C4-2B (cell line): ENCODE measurements around the gene RPS6KA5.

Source experiments
- ZFX ChIP-seq: fragments of 450-650 bp; IDR thresholded peaks from 2 replicates; pipeline ENCODE4 v1.6.1; 2017
- TF ChIP-seq, protein P1 (sequence below): fragments of 450-650 bp; conservative IDR thresholded peaks from 2 replicates; pipeline ENCODE4 v1.5.1; 2017; ENCODE audit warnings: mild to moderate bottlenecking

DNA sequence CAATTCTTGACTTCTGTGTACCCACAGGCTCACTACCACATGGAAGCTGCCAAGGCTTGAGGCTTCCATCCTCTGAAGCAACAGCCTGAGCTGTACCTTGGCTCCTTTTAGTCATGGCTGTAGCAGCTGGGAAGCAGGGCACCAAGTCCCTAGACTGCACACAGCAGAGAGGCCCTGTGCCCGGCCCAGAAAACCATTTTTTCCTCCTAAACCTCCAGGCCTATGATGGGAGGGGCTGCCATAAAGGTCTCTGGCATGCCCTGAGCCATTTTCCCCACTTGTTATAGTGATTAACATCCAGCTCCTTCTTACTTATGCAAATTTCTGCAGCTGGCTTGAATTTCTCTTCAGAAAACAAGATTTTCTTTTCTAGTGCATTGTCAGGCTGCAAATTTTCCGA lies 121.8 kb downstream of the RPS6KA5 start:
- TF ChIP-seq, protein P1, sequence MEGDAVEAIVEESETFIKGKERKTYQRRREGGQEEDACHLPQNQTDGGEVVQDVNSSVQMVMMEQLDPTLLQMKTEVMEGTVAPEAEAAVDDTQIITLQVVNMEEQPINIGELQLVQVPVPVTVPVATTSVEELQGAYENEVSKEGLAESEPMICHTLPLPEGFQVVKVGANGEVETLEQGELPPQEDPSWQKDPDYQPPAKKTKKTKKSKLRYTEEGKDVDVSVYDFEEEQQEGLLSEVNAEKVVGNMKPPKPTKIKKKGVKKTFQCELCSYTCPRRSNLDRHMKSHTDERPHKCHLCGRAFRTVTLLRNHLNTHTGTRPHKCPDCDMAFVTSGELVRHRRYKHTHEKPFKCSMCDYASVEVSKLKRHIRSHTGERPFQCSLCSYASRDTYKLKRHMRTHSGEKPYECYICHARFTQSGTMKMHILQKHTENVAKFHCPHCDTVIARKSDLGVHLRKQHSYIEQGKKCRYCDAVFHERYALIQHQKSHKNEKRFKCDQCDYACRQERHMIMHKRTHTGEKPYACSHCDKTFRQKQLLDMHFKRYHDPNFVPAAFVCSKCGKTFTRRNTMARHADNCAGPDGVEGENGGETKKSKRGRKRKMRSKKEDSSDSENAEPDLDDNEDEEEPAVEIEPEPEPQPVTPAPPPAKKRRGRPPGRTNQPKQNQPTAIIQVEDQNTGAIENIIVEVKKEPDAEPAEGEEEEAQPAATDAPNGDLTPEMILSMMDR = no peak
- TF ChIP-seq ZFX = no peak
